KG1 (cell line): ENCODE measurements around the gene CCDC40.

Experiments
- DNase-seq: peaks from one replicate; lab custom pipeline; 2025; lab: John Stamatoyannopoulos, UW

CCDC40 gene

GRCh38 chr17:80018917-80019651 is 17.4 kb upstream of the CCDC40 start:
- no peak for DNase-seq

GRCh38 chr17:80021600-80021999 is 14.8 kb upstream of the CCDC40 start:
- DNase-seq: no peak

- DNase-seq: no peak
Observed at GRCh38 chr17:80023481-80024205, 12.8 kb upstream of the CCDC40 start.

GRCh38 chr17:80024206-80024972 is 12.1 kb upstream of the CCDC40 start:
- DNase-seq: no peak

- DNase-seq: no peak
Observed at GRCh38 chr17:80025140-80025539, 11.3 kb upstream of the CCDC40 start.

- DNase-seq: no peak
Observed at GRCh38 chr17:80025796-80026195, 10.6 kb upstream of the CCDC40 start.

- no peak for DNase-seq
Observed at GRCh38 chr17:80026359-80027042, 9.9 kb upstream of the CCDC40 start.

- no peak for DNase-seq
Observed at GRCh38 chr17:80027043-80027435, 9.4 kb upstream of the CCDC40 start.

GRCh38 chr17:80028030-80028429 is 8.4 kb upstream of the CCDC40 start:
- DNase-seq: no peak

GRCh38 chr17:80029258-80029974 is 7.0 kb upstream of the CCDC40 start:
- no peak for DNase-seq

GRCh38 chr17:80030730-80031410 is 5.6 kb upstream of the CCDC40 start:
- no peak for DNase-seq

- DNase-seq: no peak
Observed at GRCh38 chr17:80031691-80032430, 4.6 kb upstream of the CCDC40 start.

GRCh38 chr17:80032614-80033171 is 3.7 kb upstream of the CCDC40 start:
- DNase-seq: no peak

- DNase-seq: no peak
Observed at GRCh38 chr17:80033840-80034239, 2.6 kb upstream of the CCDC40 start.

- DNase-seq: no peak
Observed at GRCh38 chr17:80034791-80035686, 1.4 kb upstream of the CCDC40 start.

- no peak for DNase-seq
Observed at GRCh38 chr17:80035687-80035936, 830 bp upstream of the CCDC40 start, which contains the start of gene TBC1D16. Gene TBC1D16 (minus strand): TSS chr17:80035872. CDS start chr17:80013547, 22,325 bp downstream.

- DNase-seq: peak; percentile 9
Observed at GRCh38 chr17:80036715-80037477, 454 bp downstream of the CCDC40 start.

GRCh38 chr17:80043963-80044362 is 7.5 kb downstream of the CCDC40 start:
- DNase-seq: no peak
